ENCODE results near the gene NOD2. TPM values are rescaled to one million over a fixed set of nuclear protein-coding genes. Genes with fewer than 3 reads are reported as not detected.

The NOD2 gene
- total and polyA plus RNA-seq, 2 experiments from 2014 or later, result 0.27 to 0.66 TPM

DNA sequence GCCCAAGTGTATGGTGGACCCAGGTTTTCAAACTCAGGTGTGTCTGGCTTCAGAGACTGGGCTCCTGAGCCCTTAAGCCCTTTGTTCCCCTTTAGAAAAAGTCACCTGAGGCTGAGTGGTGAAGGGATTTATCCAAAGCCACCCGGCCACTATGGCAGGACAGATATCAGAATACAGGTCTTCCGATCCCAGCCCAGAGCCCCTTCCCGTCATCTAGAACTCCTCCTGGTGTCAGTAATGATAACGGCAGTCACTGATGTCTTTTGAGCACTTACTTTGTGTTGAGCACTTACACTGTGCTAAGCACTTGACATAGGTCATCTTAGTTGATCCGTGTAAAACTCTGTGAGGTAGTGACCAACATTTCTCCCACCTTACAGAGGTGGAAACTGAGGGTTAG is 16.6 kb downstream of the NOD2 start:
- H3K4me3 ChIP-seq, result no peak overlapping the region
- H3K4me1 Mint-ChIP-seq, result peaks cover 3% of the 10 kb centered on the region; the same call in 2 of the 3 replicates
- H4K20me1 ChIP-seq (replicated peaks; ENCODE audit: insufficient read depth), result no peaks in the 10 kb centered on the region
- H3K27me3 ChIP-seq (ENCODE audit: insufficient read depth), result no peaks in the 10 kb centered on the region
- H3K4me3 Mint-ChIP-seq, result no peak overlapping the region
- no peak overlapping the region for H3K27ac Mint-ChIP-seq
- peaks cover 7% of the 10 kb centered on the region for H3K9me3 Mint-ChIP-seq
- no peaks in the 10 kb centered on the region for H3K4me1 ChIP-seq (ENCODE audit: insufficient read depth)
- TF ChIP-seq, protein P1, sequence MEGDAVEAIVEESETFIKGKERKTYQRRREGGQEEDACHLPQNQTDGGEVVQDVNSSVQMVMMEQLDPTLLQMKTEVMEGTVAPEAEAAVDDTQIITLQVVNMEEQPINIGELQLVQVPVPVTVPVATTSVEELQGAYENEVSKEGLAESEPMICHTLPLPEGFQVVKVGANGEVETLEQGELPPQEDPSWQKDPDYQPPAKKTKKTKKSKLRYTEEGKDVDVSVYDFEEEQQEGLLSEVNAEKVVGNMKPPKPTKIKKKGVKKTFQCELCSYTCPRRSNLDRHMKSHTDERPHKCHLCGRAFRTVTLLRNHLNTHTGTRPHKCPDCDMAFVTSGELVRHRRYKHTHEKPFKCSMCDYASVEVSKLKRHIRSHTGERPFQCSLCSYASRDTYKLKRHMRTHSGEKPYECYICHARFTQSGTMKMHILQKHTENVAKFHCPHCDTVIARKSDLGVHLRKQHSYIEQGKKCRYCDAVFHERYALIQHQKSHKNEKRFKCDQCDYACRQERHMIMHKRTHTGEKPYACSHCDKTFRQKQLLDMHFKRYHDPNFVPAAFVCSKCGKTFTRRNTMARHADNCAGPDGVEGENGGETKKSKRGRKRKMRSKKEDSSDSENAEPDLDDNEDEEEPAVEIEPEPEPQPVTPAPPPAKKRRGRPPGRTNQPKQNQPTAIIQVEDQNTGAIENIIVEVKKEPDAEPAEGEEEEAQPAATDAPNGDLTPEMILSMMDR (conservative IDR thresholded peaks at IDR 0.05; ENCODE audit: low read depth in 2 of 2), result 0 out of 4 replicates have a peak, but pooled peaks have one; percentile 4 to 11
- TF ChIP-seq, protein P2, sequence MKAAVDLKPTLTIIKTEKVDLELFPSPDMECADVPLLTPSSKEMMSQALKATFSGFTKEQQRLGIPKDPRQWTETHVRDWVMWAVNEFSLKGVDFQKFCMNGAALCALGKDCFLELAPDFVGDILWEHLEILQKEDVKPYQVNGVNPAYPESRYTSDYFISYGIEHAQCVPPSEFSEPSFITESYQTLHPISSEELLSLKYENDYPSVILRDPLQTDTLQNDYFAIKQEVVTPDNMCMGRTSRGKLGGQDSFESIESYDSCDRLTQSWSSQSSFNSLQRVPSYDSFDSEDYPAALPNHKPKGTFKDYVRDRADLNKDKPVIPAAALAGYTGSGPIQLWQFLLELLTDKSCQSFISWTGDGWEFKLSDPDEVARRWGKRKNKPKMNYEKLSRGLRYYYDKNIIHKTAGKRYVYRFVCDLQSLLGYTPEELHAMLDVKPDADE (IDR thresholded peaks at IDR 0.05), result no peak
- no peaks in the 10 kb centered on the region for H3F3A ChIP-seq (replicated peaks; ENCODE audit: low read depth)
- H2AFZ ChIP-seq, result no peak overlapping the region
- ATAC-seq (no peak; the same call in 2 of the 3 replicates), DNase-seq (ENCODE audit: low spot score) (peak; percentile 27)
- H3K36me3 Mint-ChIP-seq (ENCODE audit: low read depth), result peaks cover 3% of the 10 kb centered on the region
- H3K79me2 ChIP-seq (replicated peaks; ENCODE audit: insufficient read depth), result no peaks in the 10 kb centered on the region
- H3K27ac ChIP-seq (ENCODE audit: low read depth), result no peak overlapping the region
- H3K27me3 Mint-ChIP-seq (ENCODE audit: insufficient read depth, low read depth, poor library complexity), result peaks cover 9% of the 10 kb centered on the region
- no peaks in the 10 kb centered on the region for H3K9me2 ChIP-seq (ENCODE audit: insufficient read depth)
- H3K36me3 ChIP-seq (ENCODE audit: insufficient read depth), result 0 out of 2 replicates have a peak, but pooled peaks cover under 1% of the 10 kb centered on the region
- H3K4me2 ChIP-seq, result no peak overlapping the region

DNA sequence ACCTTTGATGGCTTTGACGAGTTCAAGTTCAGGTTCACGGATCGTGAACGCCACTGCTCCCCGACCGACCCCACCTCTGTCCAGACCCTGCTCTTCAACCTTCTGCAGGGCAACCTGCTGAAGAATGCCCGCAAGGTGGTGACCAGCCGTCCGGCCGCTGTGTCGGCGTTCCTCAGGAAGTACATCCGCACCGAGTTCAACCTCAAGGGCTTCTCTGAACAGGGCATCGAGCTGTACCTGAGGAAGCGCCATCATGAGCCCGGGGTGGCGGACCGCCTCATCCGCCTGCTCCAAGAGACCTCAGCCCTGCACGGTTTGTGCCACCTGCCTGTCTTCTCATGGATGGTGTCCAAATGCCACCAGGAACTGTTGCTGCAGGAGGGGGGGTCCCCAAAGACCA is 17.6 kb downstream of the NOD2 start:
- no peaks in the 10 kb centered on the region for H3K79me2 ChIP-seq (replicated peaks; ENCODE audit: insufficient read depth)
- Mint-ChIP-seq H3K36me3 (ENCODE audit: low read depth) (no peaks in the 10 kb centered on the region), H3K9me3 (no peaks in the 10 kb centered on the region), H3K27ac (no peak overlapping the region), H3K4me3 (no peak overlapping the region), H3K27me3 (ENCODE audit: insufficient read depth, low read depth, poor library complexity) (peaks cover 9% of the 10 kb centered on the region), H3K4me1 (peaks cover 3% of the 10 kb centered on the region; the same call in 2 of the 3 replicates)
- no peak overlapping the region for H2AFZ ChIP-seq
- no peak overlapping the region for H3K27ac ChIP-seq (ENCODE audit: low read depth)
- ATAC-seq, result no peak
- no peak for DNase-seq (ENCODE audit: low spot score)
- no peaks in the 10 kb centered on the region for H3K36me3 ChIP-seq (ENCODE audit: insufficient read depth)
- no peaks in the 10 kb centered on the region for H4K20me1 ChIP-seq (replicated peaks; ENCODE audit: insufficient read depth)
- H3K27me3 ChIP-seq (ENCODE audit: insufficient read depth), result no peaks in the 10 kb centered on the region
- no peaks in the 10 kb centered on the region for H3K4me1 ChIP-seq (ENCODE audit: insufficient read depth)
- no peaks in the 10 kb centered on the region for H3F3A ChIP-seq (replicated peaks; ENCODE audit: low read depth)
- H3K4me2 ChIP-seq, result no peak overlapping the region
- no peak overlapping the region for H3K4me3 ChIP-seq
- no peaks in the 10 kb centered on the region for H3K9me2 ChIP-seq (ENCODE audit: insufficient read depth)
- TF ChIP-seq, protein P3, sequence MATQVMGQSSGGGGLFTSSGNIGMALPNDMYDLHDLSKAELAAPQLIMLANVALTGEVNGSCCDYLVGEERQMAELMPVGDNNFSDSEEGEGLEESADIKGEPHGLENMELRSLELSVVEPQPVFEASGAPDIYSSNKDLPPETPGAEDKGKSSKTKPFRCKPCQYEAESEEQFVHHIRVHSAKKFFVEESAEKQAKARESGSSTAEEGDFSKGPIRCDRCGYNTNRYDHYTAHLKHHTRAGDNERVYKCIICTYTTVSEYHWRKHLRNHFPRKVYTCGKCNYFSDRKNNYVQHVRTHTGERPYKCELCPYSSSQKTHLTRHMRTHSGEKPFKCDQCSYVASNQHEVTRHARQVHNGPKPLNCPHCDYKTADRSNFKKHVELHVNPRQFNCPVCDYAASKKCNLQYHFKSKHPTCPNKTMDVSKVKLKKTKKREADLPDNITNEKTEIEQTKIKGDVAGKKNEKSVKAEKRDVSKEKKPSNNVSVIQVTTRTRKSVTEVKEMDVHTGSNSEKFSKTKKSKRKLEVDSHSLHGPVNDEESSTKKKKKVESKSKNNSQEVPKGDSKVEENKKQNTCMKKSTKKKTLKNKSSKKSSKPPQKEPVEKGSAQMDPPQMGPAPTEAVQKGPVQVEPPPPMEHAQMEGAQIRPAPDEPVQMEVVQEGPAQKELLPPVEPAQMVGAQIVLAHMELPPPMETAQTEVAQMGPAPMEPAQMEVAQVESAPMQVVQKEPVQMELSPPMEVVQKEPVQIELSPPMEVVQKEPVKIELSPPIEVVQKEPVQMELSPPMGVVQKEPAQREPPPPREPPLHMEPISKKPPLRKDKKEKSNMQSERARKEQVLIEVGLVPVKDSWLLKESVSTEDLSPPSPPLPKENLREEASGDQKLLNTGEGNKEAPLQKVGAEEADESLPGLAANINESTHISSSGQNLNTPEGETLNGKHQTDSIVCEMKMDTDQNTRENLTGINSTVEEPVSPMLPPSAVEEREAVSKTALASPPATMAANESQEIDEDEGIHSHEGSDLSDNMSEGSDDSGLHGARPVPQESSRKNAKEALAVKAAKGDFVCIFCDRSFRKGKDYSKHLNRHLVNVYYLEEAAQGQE (IDR thresholded peaks at IDR 0.05; ENCODE audit: unreplicated experiment), result no peak
- TF ChIP-seq ZNF331 (CRISPR knock-in tag; IDR thresholded peaks at IDR 0.05; ENCODE audit: low read depth) (no peak), JUNB (IDR thresholded peaks at IDR 0.05; ENCODE audit: unreplicated experiment) (no peak), POLR2AphosphoS5 (IDR thresholded peaks at IDR 0.05; ENCODE audit: low read depth) (no peak), CREB1 (CRISPR knock-in tag; IDR thresholded peaks at IDR 0.05; ENCODE audit: low read depth) (no peak)
- TF ChIP-seq, protein P1 (conservative IDR thresholded peaks at IDR 0.05; ENCODE audit: low read depth in 2 of 2), result no peak
